Coronary artery (tissue), 2 donors: ENCODE data around the gene RALGPS1.

Source experiments
- DNase-seq: peaks from one replicate; pipeline ENCODE4 v3.0.0-alpha.2; 2017; ENCODE audit warnings: low spot score
- H3K27ac ChIP-seq, 2 donors: fragments of 200-600 bp; sonication (generic); one replicate each; pipeline ENCODE4 v1.5.1; 2016 to 2019
- H3K4me3 ChIP-seq: fragments of 200-600 bp; sonication (generic); 2 replicates; pipeline ENCODE4 v1.5.1; 2016; ENCODE audit warnings: mild to moderate bottlenecking, moderate library complexity
- TF ChIP-seq, protein P1 (sequence below): fragments of 200-600 bp; sonication (generic); IDR thresholded peaks from one replicate; pipeline ENCODE4 v1.5.1; 2019; ENCODE audit warnings: antibody characterized with exemption

Gene RALGPS1

DNA sequence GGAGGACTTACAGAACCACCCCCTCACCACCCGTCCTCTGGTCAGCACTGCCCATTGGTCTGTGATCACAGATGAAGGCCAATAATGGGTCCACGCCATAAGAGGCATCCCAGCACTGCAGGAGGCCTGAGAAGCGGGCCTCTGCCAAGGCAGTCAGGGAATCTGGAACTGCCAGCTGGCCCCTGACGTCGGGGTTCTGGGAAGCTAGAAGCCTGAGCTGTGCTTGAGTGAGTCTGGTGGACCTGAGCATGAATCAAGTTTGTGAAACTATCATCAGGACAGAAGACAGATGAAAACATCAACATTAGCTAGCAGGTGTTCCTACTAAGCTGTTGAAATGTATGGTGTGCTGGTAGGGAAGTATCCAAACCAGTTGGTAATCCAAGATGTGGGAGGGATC, 200.0 kb downstream of the RALGPS1 start:
- no peak overlapping the region for H3K4me3 ChIP-seq
- TF ChIP-seq, protein P1, sequence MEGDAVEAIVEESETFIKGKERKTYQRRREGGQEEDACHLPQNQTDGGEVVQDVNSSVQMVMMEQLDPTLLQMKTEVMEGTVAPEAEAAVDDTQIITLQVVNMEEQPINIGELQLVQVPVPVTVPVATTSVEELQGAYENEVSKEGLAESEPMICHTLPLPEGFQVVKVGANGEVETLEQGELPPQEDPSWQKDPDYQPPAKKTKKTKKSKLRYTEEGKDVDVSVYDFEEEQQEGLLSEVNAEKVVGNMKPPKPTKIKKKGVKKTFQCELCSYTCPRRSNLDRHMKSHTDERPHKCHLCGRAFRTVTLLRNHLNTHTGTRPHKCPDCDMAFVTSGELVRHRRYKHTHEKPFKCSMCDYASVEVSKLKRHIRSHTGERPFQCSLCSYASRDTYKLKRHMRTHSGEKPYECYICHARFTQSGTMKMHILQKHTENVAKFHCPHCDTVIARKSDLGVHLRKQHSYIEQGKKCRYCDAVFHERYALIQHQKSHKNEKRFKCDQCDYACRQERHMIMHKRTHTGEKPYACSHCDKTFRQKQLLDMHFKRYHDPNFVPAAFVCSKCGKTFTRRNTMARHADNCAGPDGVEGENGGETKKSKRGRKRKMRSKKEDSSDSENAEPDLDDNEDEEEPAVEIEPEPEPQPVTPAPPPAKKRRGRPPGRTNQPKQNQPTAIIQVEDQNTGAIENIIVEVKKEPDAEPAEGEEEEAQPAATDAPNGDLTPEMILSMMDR, result no peak
- DNase-seq, result no peak
- H3K27ac ChIP-seq, result no peak overlapping the region

DNA sequence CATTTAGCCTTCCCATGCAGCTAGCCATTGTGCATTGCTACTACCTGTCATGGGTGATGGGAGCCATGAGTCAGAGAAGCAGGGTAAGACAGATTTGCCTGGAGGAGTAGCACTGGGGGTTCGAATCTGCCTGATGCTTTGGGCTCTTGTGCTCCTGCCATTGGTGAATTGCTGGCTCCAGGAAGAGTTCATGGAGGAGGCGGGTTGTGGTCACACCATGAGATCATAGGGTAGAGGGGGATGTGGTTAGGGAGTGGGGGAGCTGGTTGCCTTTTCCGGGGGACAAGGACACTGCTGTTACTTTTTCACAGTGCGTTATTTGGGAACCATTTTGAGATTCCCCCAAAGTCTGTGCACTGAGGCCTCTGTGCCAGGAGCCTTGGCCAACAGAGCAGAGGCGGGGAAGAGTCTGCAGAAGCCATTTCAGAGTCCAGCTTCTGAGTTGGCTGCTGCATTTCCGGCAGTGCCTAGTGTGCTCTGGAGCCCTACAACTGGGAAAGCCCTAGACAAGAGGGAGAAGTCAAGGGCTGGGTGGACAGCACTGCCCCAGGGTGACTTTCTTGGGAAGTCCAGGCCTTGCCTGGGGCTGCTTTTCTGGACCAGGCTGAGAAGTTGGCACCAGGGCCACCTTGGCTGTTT, 201.6 kb downstream of the RALGPS1 start:
- TF ChIP-seq, protein P1, result no peak
- Histone ChIP-seq H3K27ac (no peak overlapping the region), H3K4me3 (no peak overlapping the region)
- DNase-seq, result no peak

DNA sequence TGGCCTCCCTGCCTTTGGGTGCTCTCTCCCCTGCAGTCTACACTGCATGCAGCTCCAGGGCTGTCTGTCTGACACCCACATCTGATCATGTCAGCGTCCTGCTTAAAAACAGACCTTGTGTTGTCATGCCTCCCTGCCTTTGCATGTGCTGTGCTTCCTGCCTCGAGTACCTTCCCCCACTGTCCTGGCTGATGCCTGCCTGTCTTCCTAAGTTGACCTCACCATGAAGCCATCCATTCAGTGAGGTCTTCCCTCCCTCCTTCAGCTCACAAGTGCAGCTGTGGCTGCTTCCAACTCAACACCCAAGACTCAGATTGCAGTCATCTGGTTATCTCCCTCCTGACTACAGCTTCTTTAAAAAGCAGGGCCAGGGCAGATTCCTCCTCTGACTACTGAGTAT, 202.4 kb downstream of the RALGPS1 start:
- DNase-seq, result no peak
- Histone ChIP-seq H3K4me3 (no peak overlapping the region), H3K27ac (no peak overlapping the region)
- TF ChIP-seq, protein P1, result no peak

DNA sequence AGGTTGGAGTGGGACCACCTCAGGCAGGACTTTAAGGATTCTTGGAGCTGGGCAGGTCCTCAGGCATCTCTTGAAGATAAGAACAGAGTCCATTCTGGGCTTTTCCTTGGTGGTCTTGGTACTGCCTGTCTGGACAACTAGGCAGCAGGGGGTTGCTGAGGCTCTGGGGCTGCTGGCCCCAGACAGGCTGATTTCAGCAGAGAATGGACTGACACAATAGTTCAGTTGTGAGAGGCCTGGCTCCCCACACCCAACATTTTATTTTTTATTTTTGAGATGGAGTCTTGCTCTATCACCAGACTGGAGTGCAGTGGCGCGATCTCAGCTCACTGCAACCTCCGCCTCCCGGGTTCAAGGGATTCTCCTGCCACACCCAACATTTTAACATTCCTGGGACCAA, 203.2 kb downstream of the RALGPS1 start:
- TF ChIP-seq, protein P1, result no peak

DNA sequence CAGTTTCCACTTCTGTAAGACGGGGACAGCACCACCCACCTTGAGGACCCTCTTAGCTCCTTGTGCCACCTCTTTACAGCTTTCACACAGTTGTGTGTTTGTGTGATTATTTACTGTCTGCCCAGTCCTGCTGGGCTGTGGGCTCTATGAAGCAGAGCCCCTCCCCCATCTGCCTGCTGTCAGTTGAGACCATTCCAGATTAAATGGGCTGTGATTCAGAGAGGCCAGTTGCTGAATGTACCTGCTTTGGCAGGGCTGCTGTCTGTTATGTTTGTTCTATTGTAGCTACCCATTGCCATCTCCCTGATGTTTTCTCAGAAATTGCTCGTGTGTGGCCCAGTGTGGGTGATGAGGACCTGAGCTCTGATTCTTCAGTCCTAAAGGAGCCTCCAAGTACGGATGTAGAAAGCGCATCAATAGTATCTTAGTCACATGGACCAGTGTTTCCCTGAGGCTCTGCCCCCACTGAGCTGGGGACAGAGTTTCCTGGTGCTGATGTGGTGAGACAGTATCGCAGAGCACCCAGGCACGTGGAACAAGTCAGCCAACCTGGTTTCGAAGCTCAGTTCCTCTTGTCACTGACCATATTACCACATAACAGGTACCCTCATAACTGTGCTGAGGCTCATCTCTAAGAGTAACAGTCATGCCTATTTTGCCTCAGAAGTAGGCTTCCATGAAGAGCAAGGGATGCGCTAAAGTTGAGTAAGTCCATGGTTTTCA, 204.2 kb downstream of the RALGPS1 start:
- TF ChIP-seq, protein P1, result no peak
- DNase-seq, result no peak
- no peak overlapping the region for H3K4me3 ChIP-seq

More for the DNA sequence above, 203.2 kb downstream of the RALGPS1 start:
- no peak for DNase-seq
- H3K27ac ChIP-seq, result no peak overlapping the region
- H3K4me3 ChIP-seq, result no peak overlapping the region

DNA sequence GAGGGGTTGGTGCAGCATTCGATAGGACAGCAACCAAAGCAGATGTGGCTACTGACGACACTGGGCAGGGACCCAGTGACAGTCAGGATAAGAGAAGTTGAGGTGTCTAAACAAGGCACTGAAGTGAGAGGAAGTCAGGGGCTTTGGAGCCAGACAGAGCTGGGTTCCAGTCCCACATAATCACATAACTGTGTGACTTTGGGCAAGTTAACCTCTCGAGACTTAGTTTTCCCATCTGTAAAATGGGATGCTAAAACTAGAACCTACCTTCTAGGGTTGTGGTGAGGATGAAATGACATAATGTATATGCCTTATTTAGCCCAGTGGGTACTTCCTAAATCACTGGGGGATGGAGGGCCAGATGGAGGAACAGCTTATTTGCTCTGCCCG, 204.7 kb downstream of the RALGPS1 start:
- H3K27ac ChIP-seq, result no peak overlapping the region

More for the DNA sequence above, 204.2 kb downstream of the RALGPS1 start:
- H3K27ac ChIP-seq, result no peak overlapping the region

More for the DNA sequence above, 204.7 kb downstream of the RALGPS1 start:
- H3K4me3 ChIP-seq, result no peak overlapping the region
- DNase-seq, result no peak
- TF ChIP-seq, protein P1, result no peak
